Transverse colon (tissue), 4 donors: ENCODE results near the gene ANKRD33. TPM values are rescaled to one million over a fixed set of nuclear protein-coding genes. Genes with fewer than 3 reads are reported as not detected.
"Not testable (repeated sequence)": the region's sequence is repeated elsewhere in the genome, so short reads cannot be mapped to it uniquely, and the experiment has no call there.

Experiments used
- DNase-seq: peaks from one replicate; pipeline ENCODE4 v3.0.0-alpha.2; 2019
- H3K27ac ChIP-seq, 4 donors: fragments of 200-600 bp; sonication (generic); 2 replicates each; pipeline ENCODE4 v1.5.1; 2016 to 2018; ENCODE audit warnings: inconsistent platforms in 4 of 4
- H3K27me3 ChIP-seq: fragments of 200-600 bp; sonication (generic); 2 replicates; pipeline ENCODE4 v1.5.1; 2017; ENCODE audit warnings: inconsistent platforms
- H3K36me3 ChIP-seq, 4 donors: fragments of 200-600 bp; sonication (generic); 2 replicates each; pipeline ENCODE4 v1.5.1; 2017 to 2019; ENCODE audit warnings: inconsistent platforms in 4 of 4
- H3K4me1 ChIP-seq, 4 donors: fragments of 200-600 bp; sonication (generic); 2 replicates each; pipeline ENCODE4 v1.5.1; 2017 to 2020; ENCODE audit warnings: inconsistent platforms in 4 of 4
- H3K4me3 ChIP-seq, 4 donors: fragments of 200-600 bp; sonication (generic); 1 replicate in 1 of 4; 2 replicates in 3 of 4; pipeline versions ENCODE4 v1.5.1 to v1.6.1; 2017 to 2019; ENCODE audit warnings: inconsistent platforms in 4 of 4
- H3K9me3 ChIP-seq, 2 donors: fragments of 200-600 bp; sonication (generic); 2 replicates each; pipeline ENCODE4 v1.5.1; 2017 to 2019; ENCODE audit warnings: inconsistent platforms in 2 of 2
- EP300 ChIP-seq: sonication (generic); formaldehyde crosslinking; IDR thresholded peaks from one replicate; pipeline ENCODE4 v1.6.1; 2017; ENCODE audit warnings: antibody characterized with exemption, low read depth
- POLR2A ChIP-seq: fragments of 450-650 bp; IDR thresholded peaks from one replicate; pipeline ENCODE4 v1.6.1; 2016; ENCODE audit warnings: antibody characterized with exemption, mild to moderate bottlenecking, moderate library complexity
- POLR2AphosphoS5 ChIP-seq, 3 donors: sonication (generic); formaldehyde crosslinking; IDR thresholded peaks; one replicate each; pipeline ENCODE4 v1.6.1; 2016; ENCODE audit warnings: antibody characterized with exemption in 3 of 3
- WGBS, 2 donors: methylation state at CpG; one replicate each; pipeline ENCODE4 v1.1.5; 2018; ENCODE audit warnings: low coverage in 1 of 2; 5-methylcytosine and 5-hydroxymethylcytosine counted together
- in situ Hi-C, 4 donors: fragments of 200-750 bp; cut with MboI; loops; one replicate each; pipeline versions ENCODE4 v1.15.0 to v1.15.1; 2017; ENCODE audit warnings: low sequenced_read_pairs in 3 of 4, low pct_ligation_motif_present in 1 of 4, low pct_unique_long_range_greater_than_20kb in 1 of 4
- intact Hi-C: fragments of 100-400 bp; cut with DNase I; formaldehyde crosslinking; loops from one replicate; pipeline ENCODE4 v1.15.1; 2023; ENCODE audit warnings: low total_unique reads
- total RNA-seq, 4 donors: library from RNA; depleted of rRNA; stranded (reverse); fragments of >200 nt; gene quantifications; one replicate each; pipeline ENCODE4 v1.1.0, GENCODE V29; 2016
- TF ChIP-seq, protein P1 (sequence below), 5 experiments: fragments of 200-600 bp in 3 of 5; fragments of 450-650 bp in 2 of 5; sonication (generic) in 3 of 5; IDR thresholded peaks; 1 replicate in 2 of 5; 2 replicates in 3 of 5; pipeline ENCODE4 v1.5.1; 2016 to 2017; ENCODE audit warnings: antibody characterized with exemption in 5 of 5, inconsistent platforms in 3 of 5, mild to moderate bottlenecking in 2 of 5, moderate library complexity in 1 of 5

ANKRD33 gene
- total RNA-seq, 4 donors from 2014 or later: not detected

DNA sequence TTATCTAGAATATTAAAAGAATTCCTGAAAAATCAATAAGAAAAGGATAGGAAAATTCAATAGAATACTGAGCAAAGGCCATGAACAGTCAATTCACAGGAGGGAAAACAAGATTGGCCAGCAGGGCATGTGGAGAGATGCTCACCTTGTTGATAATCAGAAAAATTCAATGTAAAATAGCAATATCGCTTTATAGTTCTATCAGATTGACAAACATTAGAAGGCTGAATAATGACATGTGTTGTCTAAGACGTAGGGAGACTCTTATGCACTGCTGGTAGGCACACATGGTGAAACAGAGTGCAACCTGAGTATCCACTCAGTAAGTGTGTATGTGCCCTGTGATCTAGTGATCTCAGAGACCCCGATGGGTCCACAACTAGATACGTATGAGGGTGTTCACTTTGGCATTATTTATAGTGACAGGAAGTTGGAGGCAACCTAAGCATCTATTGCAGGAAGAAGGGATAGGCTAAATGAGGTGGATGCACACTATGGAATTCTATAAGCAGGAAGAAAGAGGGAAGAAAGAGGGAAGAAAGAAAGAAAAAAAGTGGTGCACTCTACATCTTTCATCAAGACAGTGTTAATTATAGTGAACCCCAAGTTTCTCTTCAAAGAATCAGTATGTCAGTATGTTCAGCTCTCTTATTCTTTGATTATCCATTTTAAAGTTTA, 3.8 kb upstream of the ANKRD33 start:
- Histone ChIP-seq H3K27me3 (peaks cover 3% of the 10 kb centered on the region), H3K4me3 (no peak overlapping the region), H3K36me3 (no peaks in the 10 kb centered on the region), H3K27ac (no peak overlapping the region), H3K9me3 (no peaks in the 10 kb centered on the region), H3K4me1 (peaks cover 0 to 13% (median 7%) of the 10 kb centered on the region in 4 donors)
- TF ChIP-seq EP300: no peak
- TF ChIP-seq, protein P1, sequence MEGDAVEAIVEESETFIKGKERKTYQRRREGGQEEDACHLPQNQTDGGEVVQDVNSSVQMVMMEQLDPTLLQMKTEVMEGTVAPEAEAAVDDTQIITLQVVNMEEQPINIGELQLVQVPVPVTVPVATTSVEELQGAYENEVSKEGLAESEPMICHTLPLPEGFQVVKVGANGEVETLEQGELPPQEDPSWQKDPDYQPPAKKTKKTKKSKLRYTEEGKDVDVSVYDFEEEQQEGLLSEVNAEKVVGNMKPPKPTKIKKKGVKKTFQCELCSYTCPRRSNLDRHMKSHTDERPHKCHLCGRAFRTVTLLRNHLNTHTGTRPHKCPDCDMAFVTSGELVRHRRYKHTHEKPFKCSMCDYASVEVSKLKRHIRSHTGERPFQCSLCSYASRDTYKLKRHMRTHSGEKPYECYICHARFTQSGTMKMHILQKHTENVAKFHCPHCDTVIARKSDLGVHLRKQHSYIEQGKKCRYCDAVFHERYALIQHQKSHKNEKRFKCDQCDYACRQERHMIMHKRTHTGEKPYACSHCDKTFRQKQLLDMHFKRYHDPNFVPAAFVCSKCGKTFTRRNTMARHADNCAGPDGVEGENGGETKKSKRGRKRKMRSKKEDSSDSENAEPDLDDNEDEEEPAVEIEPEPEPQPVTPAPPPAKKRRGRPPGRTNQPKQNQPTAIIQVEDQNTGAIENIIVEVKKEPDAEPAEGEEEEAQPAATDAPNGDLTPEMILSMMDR (IDR thresholded peaks at IDR 0.05): no peak
- no peak for TF ChIP-seq POLR2AphosphoS5 (IDR thresholded peaks at IDR 0.05)
- TF ChIP-seq POLR2A: no peak
- no peak for DNase-seq
- in situ Hi-C loops: no loop called here
- intact Hi-C loops: no loop called here
- 76 to 90% methylated on average over 4 of the region's 4 CpGs for WGBS, 2 donors

DNA sequence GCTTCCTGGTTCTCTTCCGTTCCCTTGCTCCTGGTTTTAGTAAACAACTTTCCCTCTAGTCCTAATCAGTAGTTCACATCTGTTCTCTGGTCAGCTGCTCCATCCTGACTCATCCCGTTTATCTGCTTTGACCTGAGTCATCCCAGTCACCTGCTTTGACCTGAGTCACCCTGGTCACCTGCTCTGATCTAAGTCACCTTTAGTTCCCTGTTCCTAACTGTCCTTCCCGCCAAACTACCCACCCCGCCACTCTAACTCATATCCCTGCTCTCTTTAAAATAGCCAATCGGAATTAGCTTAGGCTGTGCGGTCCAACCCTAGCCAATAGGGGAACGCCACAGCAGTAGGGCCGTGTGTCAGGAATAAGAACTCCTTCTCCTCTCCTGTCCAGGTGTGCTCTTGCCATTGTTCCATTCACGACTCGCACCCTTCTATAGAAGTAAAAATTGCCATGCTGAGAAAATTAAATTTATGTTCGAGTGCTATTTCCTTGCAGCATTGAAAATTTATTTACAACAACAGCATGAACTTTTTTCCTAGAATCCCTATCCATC, 3.1 kb upstream of the ANKRD33 start:
- 79 to 86% methylated on average over 9 to 11 of the region's 11 CpGs for WGBS, 2 donors
- in situ Hi-C loops: no loop called here
- TF ChIP-seq EP300: no peak
- TF ChIP-seq, protein P1 (IDR thresholded peaks at IDR 0.05): no peak
- TF ChIP-seq POLR2AphosphoS5 (IDR thresholded peaks at IDR 0.05): peak in 2 of 3 donors; percentile 27 to 37
- intact Hi-C loops: loop anchor here (5.0 kb wide), 1 partner anchor 98 kb away; no protein-coding TSS in a partner anchor
- H3K9me3 ChIP-seq: no peaks in the 10 kb centered on the region
- H3K36me3 ChIP-seq: no peaks in the 10 kb centered on the region
- no peak for DNase-seq
- no peak overlapping the region for H3K4me3 ChIP-seq
- no peak overlapping the region for H3K27ac ChIP-seq
- peaks cover 3% of the 10 kb centered on the region for H3K27me3 ChIP-seq
- peaks cover 0 to 13% (median 7%) of the 10 kb centered on the region in 4 donors for H3K4me1 ChIP-seq

DNA sequence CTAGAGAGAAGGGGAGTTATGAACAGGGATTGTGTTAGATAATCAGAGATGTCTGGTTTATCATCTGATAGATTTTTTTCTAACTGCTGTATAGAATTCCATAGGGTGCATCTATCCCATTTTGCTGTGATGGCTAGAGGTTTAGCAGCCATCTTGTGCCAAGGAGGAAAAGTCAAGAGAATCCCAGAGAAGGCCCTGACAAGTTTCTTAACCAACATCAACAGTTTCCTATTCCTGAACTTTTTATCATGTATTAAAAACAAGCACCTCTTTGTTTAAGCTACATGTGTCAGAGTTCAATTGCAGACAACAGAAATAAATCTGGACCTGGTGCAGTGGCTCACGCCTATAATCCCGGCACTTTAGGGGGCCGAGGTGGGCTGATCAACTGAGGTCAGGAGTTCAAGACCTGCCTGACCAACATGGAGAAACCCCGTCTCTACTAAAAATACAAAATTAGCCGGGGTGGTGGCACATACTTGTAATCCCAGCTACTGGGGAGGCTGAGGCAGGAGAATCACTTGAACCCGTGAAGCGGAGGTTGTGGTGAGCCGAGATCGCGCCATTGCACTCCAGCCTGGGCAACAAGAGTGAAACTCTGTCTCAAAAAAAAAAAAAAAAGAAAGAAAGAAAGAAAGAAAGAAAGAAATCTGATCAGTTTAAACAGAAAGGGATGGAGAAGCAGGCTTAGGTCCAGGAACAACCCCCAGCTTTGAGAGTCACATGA, 2.4 kb upstream of the ANKRD33 start:
- WGBS, 2 donors: 70 to 76% methylated on average over 2 to 10 of the region's 10 CpGs
- H3K4me3 ChIP-seq, in situ Hi-C loops: not testable (repeated sequence)

DNA sequence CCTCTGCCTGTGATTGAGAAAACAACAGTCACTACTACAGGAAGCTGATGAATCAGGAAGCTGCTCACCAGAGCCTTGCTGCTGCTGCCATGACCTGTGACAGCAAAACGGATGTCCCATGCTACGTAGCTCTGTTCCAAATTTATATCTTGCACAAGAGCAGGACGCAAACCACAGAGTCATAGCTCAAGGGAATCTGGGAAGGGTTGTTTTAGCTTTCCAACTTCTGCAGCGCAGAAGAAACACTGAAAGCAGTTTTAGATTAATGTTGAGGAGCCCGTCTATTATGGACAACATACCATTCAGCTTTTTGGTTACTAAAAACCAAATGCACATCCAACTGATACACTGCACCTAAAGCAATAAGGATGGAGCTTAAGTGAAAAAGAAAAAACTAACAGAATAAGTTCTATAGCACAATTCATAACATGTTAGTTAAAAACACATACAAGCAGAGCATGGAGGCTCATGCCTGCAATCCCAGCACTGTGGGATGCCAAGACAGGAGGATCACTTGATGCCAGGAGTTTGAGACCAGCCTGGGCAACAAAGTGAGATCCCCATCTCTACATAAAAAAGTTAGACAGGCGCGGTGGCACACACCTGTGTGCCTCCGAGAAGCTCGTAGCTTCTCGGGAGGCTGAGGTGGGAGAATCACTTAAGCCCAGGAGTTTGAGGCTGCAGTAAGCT, 1.7 kb upstream of the ANKRD33 start:
- Histone ChIP-seq H3K4me1 (peaks cover 0 to 13% (median 7%) of the 10 kb centered on the region in 4 donors), H3K36me3 (no peaks in the 10 kb centered on the region), H3K27me3 (peaks cover 3% of the 10 kb centered on the region), H3K27ac (peak overlapping the region; percentile 44 to 67 (median 64)), H3K4me3 (no peak overlapping the region), H3K9me3 (no peaks in the 10 kb centered on the region)
- 64 to 84% methylated on average over 8 to 10 of the region's 10 CpGs for WGBS, 2 donors
- TF ChIP-seq, protein P1 (IDR thresholded peaks at IDR 0.05): no peak
- TF ChIP-seq POLR2AphosphoS5 (IDR thresholded peaks at IDR 0.05): peak; percentile 40 to 71 (median 69)
- no peak for TF ChIP-seq POLR2A
- peak; percentile 21 for TF ChIP-seq EP300
- in situ Hi-C loops: no loop called here
- intact Hi-C loops: loop anchor here (5.0 kb wide), 1 partner anchor 96 kb away; no protein-coding TSS in a partner anchor
- peak; percentile 51 for DNase-seq

More for the DNA sequence above, 2.4 kb upstream of the ANKRD33 start:
- Histone ChIP-seq H3K27ac (peak overlapping the region; percentile 26 to 57 (median 46)), H3K4me1 (peaks cover 0 to 13% (median 7%) of the 10 kb centered on the region in 4 donors)
- not testable (repeated sequence) for H3K36me3 ChIP-seq, H3K9me3 ChIP-seq, H3K27me3 ChIP-seq, DNase-seq
- intact Hi-C loops: loop anchor here (5.0 kb wide), 1 partner anchor 97 kb away; no protein-coding TSS in a partner anchor
